Stimulated activated CD4-positive, alpha-beta T cell treated with anti-CD3 and anti-CD28 coated beads, Interleukin-1b, Interleukin-23, amount 100 ng/mL, for 24 hours (primary cell): ENCODE results near the gene NHSL1.
"Not testable (repeated sequence)": the region's sequence is repeated elsewhere in the genome, so short reads cannot be mapped to it uniquely, and the experiment has no call there.

ENCODE experiments used
- DNase-seq, 4 experiments: peaks; one replicate each; pipeline ENCODE4 v3.0.0-alpha.2; 2020; ENCODE audit warnings: low read depth in 4 of 4, low spot score in 1 of 4

The NHSL1 gene

GRCh38 chr6:138428944-138429598 lies 70.2 kb downstream of the NHSL1 start:
- DNase-seq: no peak

GRCh38 chr6:138427701-138428100 lies 71.6 kb downstream of the NHSL1 start:
- DNase-seq: no peak

- DNase-seq: no peak
These were observed 72.7 kb downstream of the NHSL1 start for GRCh38 chr6:138426500-138427123.

- not testable (repeated sequence) for DNase-seq
These were observed 74.0 kb downstream of the NHSL1 start for GRCh38 chr6:138425256-138425655.

GRCh38 chr6:138424004-138424904 lies 75.0 kb downstream of the NHSL1 start:
- no peak for DNase-seq

GRCh38 chr6:138422861-138423260 lies 76.4 kb downstream of the NHSL1 start:
- DNase-seq: no peak

GRCh38 chr6:138421608-138422007 lies 77.7 kb downstream of the NHSL1 start:
- no peak for DNase-seq

- no peak for DNase-seq
These were observed 78.2 kb downstream of the NHSL1 start for GRCh38 chr6:138421089-138421488.

GRCh38 chr6:138420356-138420755 lies 78.9 kb downstream of the NHSL1 start:
- no peak for DNase-seq

GRCh38 chr6:138419766-138420165 lies 79.5 kb downstream of the NHSL1 start:
- DNase-seq: no peak

GRCh38 chr6:138418118-138418742 lies 81.1 kb downstream of the NHSL1 start:
- DNase-seq: no peak

GRCh38 chr6:138417493-138418117 lies 81.7 kb downstream of the NHSL1 start:
- no peak for DNase-seq

GRCh38 chr6:138416206-138416605 lies 83.1 kb downstream of the NHSL1 start:
- no peak for DNase-seq

GRCh38 chr6:138415125-138415524 lies 84.2 kb downstream of the NHSL1 start:
- DNase-seq: no peak

- no peak for DNase-seq
These were observed 88.1 kb downstream of the NHSL1 start for GRCh38 chr6:138410972-138411880.

GRCh38 chr6:138410048-138410735 lies 89.1 kb downstream of the NHSL1 start:
- DNase-seq: no peak

- DNase-seq: no peak
These were observed 92.9 kb downstream of the NHSL1 start for GRCh38 chr6:138406443-138406842.

GRCh38 chr6:138405816-138406413 lies 93.4 kb downstream of the NHSL1 start:
- no peak for DNase-seq
